ENCODE results near the gene BIN1. TPM values are rescaled to one million over a fixed set of nuclear protein-coding genes. Genes with fewer than 3 reads are reported as not detected.
A peak's percentile ranks its signal among the peaks of the same experiment; 100 is the strongest.

Gene BIN1
- total and polyA plus RNA-seq, 4 experiments from 2014 or later, result 99.4 to 163 (median 122) TPM

DNA sequence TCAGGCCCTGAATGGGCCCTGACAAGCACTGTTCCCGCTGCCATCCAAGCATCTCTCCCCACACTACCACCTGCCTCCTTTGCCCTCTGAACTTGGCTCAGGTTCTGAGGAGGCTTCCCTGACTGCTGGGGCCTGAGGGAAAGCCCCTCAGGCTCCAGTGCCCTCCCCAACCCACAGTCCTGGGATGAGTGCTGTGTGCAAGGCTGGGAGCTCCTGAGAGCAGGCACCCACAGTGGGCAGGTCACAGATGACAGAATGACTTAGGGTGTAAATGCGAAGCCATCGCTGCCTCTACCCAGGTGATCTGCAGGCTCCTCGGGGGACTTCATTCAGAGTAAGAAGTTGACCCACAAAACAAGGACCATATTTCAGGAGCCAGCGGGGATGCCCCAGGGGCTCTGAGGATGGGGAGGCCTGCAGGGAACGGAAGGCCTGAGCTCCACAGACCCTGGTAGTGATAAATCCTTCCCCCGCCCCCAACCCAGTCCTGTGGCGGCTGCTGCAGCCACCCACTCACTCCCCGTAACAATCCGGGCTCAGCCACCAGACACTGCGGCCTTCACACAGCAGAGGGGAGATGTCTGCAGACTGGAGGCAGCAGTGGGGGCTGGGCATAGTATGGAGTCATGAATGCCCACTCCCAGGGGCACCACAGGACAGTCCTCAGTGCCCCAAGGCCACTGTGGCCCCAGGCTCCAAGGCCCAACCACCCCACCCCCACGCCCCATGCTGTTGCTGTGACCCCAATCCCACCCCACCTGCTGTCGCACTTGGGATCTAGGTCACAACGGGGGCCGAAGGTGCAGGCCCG lies 8.9 kb downstream of the BIN1 start:
- Histone ChIP-seq H3K4me1 (ENCODE audit: insufficient read depth, low read length) (no peaks in the 10 kb centered on the region), H3K4me3 (ENCODE audit: low read length in 2 of 2) (no peak overlapping the region), H3K27me3 (ENCODE audit: insufficient read depth, low read length) (no peaks in the 10 kb centered on the region), H3K9me3 (ENCODE audit: control insufficient read depth in 1 of 2, low read length in 2 of 2) (no peaks in the 10 kb centered on the region), H3K27ac (ENCODE audit: low read depth, low read length) (no peak overlapping the region), H3K36me3 (ENCODE audit: insufficient read depth, low read length) (no peaks in the 10 kb centered on the region)
- Mint-ChIP-seq H3K9me3 (no peaks in the 10 kb centered on the region), H3K27me3 (no peaks in the 10 kb centered on the region), H3K36me3 (no peaks in the 10 kb centered on the region), H3K4me1 (no peaks in the 10 kb centered on the region), H3K27ac (peak overlapping the region in 2 of 7 donors; percentile 8 to 47), H3K4me3 (no peak overlapping the region)
- intact Hi-C loops (cut with micrococcal nuclease), result no loop called here
- no peak for DNase-seq
- ChIA-PET CTCF (ENCODE audit: partially characterized antibody) (no interaction called here), POLR2A (ENCODE audit: partially characterized antibody) (no interaction called here)

DNA sequence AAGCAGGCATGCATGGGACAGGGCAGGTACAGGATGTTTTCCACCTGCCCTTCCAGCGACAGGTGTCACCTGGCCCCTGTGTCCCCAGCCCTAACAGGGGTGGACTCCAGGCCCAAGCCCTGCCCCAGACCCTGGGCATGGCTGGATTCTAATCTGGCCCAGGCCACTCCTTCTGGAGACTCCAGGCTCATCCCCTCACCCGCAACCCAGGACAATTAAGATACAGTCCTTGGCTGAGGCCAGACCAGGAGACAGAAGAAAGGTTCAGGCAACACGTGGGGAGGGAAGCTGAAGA lies 9.5 kb downstream of the BIN1 start:
- Histone ChIP-seq H3K36me3 (ENCODE audit: insufficient read depth, low read length) (no peaks in the 10 kb centered on the region), H3K9me3 (ENCODE audit: control insufficient read depth in 1 of 2, low read length in 2 of 2) (no peaks in the 10 kb centered on the region), H3K27me3 (ENCODE audit: insufficient read depth, low read length) (no peaks in the 10 kb centered on the region), H3K4me3 (ENCODE audit: low read length in 2 of 2) (no peak overlapping the region), H3K4me1 (ENCODE audit: insufficient read depth, low read length) (no peaks in the 10 kb centered on the region), H3K27ac (ENCODE audit: low read depth, low read length) (no peak overlapping the region)
- intact Hi-C loops (cut with micrococcal nuclease), result no loop called here
- Mint-ChIP-seq H3K36me3 (no peaks in the 10 kb centered on the region), H3K27ac (no peak overlapping the region), H3K27me3 (no peaks in the 10 kb centered on the region), H3K4me3 (no peak overlapping the region), H3K9me3 (no peaks in the 10 kb centered on the region), H3K4me1 (no peaks in the 10 kb centered on the region)
- CTCF ChIA-PET (ENCODE audit: partially characterized antibody), result interaction anchor here (1.2 kb wide), 1 partner anchor 19 kb away, joined by 3 read pairs; no protein-coding TSS in a partner anchor
- DNase-seq, result no peak
- POLR2A ChIA-PET (ENCODE audit: partially characterized antibody), result no interaction called here

DNA sequence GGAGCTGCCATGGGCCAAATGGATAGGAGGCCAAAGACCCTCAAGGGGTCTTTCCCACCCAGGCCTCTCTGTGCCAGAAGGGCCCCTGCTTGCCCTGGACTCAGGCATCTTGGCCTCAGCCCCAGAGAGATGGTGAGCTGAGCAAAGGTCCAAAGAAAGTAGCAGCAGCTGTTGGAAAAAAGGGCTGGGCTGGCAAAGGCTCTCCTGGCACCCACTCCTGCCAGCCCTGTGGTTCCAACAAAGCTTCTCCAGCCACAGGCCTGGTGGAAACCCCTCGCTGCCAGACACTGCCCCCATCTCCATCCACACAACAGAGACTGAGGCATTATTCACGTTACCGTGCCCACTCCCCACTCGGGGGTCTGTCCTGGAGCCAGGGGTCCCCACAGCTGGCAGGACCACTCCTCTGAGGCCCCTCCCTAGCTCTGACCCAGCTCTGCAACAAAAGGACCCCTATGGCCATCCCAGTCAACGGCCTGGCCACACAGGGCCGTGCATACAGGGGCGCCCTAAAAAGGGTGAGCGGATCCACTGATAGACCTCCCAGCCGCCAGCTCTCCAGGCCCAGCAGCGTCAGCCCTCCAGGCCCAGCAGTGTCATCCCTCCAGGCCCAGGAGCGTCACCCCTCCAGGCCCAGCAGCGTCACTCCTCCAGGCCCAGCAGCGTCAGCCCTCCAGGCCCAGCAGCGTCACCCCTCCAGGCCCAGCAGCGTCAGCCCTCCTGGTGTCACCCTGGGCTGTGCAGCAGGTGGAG lies 10.1 kb downstream of the BIN1 start:
- no peak for DNase-seq
- H3K4me3 ChIP-seq (ENCODE audit: low read length in 2 of 2), result no peak overlapping the region
- no peaks in the 10 kb centered on the region for H3K27me3 Mint-ChIP-seq
- no peaks in the 10 kb centered on the region for H3K27me3 ChIP-seq (ENCODE audit: insufficient read depth, low read length)
- H3K4me3 Mint-ChIP-seq, result no peak overlapping the region
- no peaks in the 10 kb centered on the region for H3K36me3 Mint-ChIP-seq
- no peaks in the 10 kb centered on the region for H3K9me3 ChIP-seq (ENCODE audit: control insufficient read depth in 1 of 2, low read length in 2 of 2)
- H3K4me1 Mint-ChIP-seq, result no peaks in the 10 kb centered on the region
- no peaks in the 10 kb centered on the region for H3K9me3 Mint-ChIP-seq
- no peak overlapping the region for H3K27ac Mint-ChIP-seq
- ChIA-PET CTCF (ENCODE audit: partially characterized antibody) (interaction anchor here (1.0 to 1.2 kb wide), 2 partner anchors 12 to 19 kb away, joined by 3 read pairs; no protein-coding TSS in a partner anchor), POLR2A (ENCODE audit: partially characterized antibody) (interaction anchor here (1.1 kb wide), 1 partner anchor 10 kb away, joined by 5 read pairs; the partner anchor contains the start of gene BIN1)
- H3K27ac ChIP-seq (ENCODE audit: low read depth, low read length), result no peak overlapping the region
- H3K4me1 ChIP-seq (ENCODE audit: insufficient read depth, low read length), result no peaks in the 10 kb centered on the region
- no peaks in the 10 kb centered on the region for H3K36me3 ChIP-seq (ENCODE audit: insufficient read depth, low read length)
- intact Hi-C loops (cut with micrococcal nuclease), result no loop called here

DNA sequence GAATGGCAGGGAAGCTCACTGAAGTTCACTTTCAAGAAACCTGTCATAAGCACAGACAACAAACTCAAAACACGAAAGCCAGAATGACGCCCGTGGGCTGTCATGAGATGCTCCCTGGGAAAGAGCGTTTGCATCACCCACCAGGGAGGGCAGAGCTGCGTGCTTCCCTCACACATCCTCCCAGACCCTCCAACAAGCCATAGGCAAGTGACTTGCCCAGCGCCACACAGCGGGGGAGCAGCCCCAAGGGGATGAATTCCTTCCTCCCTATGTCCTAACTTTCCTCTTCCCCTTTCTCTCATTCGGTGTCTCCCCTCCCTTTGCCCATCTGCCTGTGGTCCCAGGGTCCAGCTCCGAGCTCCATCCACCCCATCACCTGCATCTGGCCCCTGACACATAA lies 10.7 kb downstream of the BIN1 start:
- Mint-ChIP-seq H3K27me3 (no peaks in the 10 kb centered on the region), H3K9me3 (no peaks in the 10 kb centered on the region), H3K36me3 (no peaks in the 10 kb centered on the region), H3K4me1 (no peaks in the 10 kb centered on the region), H3K27ac (peak overlapping the region in 1 of 7 donors; percentile 70), H3K4me3 (no peak overlapping the region)
- ChIA-PET POLR2A (ENCODE audit: partially characterized antibody) (interaction anchor here (1.1 kb wide), 1 partner anchor 11 kb away, joined by 5 read pairs; the partner anchor contains the start of gene BIN1), CTCF (ENCODE audit: partially characterized antibody) (interaction anchor here (0.7 to 1.2 kb wide), 4 partner anchors 12 to 28 kb away, joined by 3 read pairs; no protein-coding TSS in a partner anchor)
- Histone ChIP-seq H3K36me3 (ENCODE audit: insufficient read depth, low read length) (no peaks in the 10 kb centered on the region), H3K9me3 (ENCODE audit: control insufficient read depth in 1 of 2, low read length in 2 of 2) (no peaks in the 10 kb centered on the region), H3K4me1 (ENCODE audit: insufficient read depth, low read length) (no peaks in the 10 kb centered on the region), H3K27me3 (ENCODE audit: insufficient read depth, low read length) (no peaks in the 10 kb centered on the region), H3K27ac (ENCODE audit: low read depth, low read length) (no peak overlapping the region), H3K4me3 (ENCODE audit: low read length in 2 of 2) (no peak overlapping the region)
- no peak for DNase-seq
- intact Hi-C loops (cut with micrococcal nuclease), result no loop called here

DNA sequence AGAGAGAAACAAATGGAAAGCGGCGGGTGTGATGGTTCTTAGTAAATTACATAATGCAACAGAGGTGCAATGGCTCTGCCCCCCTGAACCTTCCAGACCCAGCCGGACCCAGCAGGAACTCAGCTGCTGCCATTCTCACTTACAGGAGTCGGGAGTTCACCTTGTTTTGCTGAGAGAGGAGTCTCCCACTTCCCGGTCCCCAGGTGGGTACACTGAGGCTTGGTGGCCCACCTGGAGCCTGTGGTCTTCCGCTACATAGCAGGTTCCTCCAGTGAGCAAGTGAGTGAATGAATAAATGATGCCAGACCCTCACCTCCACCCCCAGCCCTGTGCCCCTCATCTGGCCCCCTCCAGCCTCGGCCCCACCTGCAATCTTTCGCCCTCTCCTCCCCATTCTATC lies 11.2 kb downstream of the BIN1 start:
- Mint-ChIP-seq H3K9me3 (no peaks in the 10 kb centered on the region), H3K27me3 (peaks cover 0 to under 1% of the 10 kb centered on the region in 2 donors), H3K36me3 (no peaks in the 10 kb centered on the region), H3K4me1 (no peaks in the 10 kb centered on the region), H3K4me3 (no peak overlapping the region), H3K27ac (no peak overlapping the region)
- DNase-seq, result no peak
- Histone ChIP-seq H3K4me1 (ENCODE audit: insufficient read depth, low read length) (no peaks in the 10 kb centered on the region), H3K4me3 (ENCODE audit: low read length in 2 of 2) (no peak overlapping the region), H3K27ac (ENCODE audit: low read depth, low read length) (no peak overlapping the region), H3K27me3 (ENCODE audit: insufficient read depth, low read length) (no peaks in the 10 kb centered on the region), H3K9me3 (ENCODE audit: control insufficient read depth in 1 of 2, low read length in 2 of 2) (no peaks in the 10 kb centered on the region), H3K36me3 (ENCODE audit: insufficient read depth, low read length) (no peaks in the 10 kb centered on the region)
- intact Hi-C loops (cut with micrococcal nuclease), result no loop called here
- POLR2A ChIA-PET (ENCODE audit: partially characterized antibody), result interaction anchor here (1.1 kb wide), 1 partner anchor 11 kb away, joined by 5 read pairs; the partner anchor contains the start of gene BIN1
- CTCF ChIA-PET (ENCODE audit: partially characterized antibody), result interaction anchor here (0.7 to 0.9 kb wide), 2 partner anchors 15 to 28 kb away, joined by 3 read pairs; no protein-coding TSS in a partner anchor

DNA sequence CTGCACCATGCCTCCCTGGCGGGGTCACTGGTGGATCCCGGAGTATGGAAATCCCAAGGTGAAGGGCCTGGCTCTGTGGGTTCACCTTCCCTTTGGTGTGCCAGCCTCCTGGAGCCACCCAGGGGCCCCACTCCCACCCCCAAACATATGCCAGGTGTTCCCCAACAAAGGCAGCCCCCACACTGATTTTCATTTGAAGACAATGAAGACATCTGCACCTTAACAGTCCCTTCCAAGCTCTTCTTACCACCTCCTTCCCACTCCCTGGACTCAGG lies 11.7 kb downstream of the BIN1 start:
- CTCF ChIA-PET (ENCODE audit: partially characterized antibody), result no interaction called here

DNA sequence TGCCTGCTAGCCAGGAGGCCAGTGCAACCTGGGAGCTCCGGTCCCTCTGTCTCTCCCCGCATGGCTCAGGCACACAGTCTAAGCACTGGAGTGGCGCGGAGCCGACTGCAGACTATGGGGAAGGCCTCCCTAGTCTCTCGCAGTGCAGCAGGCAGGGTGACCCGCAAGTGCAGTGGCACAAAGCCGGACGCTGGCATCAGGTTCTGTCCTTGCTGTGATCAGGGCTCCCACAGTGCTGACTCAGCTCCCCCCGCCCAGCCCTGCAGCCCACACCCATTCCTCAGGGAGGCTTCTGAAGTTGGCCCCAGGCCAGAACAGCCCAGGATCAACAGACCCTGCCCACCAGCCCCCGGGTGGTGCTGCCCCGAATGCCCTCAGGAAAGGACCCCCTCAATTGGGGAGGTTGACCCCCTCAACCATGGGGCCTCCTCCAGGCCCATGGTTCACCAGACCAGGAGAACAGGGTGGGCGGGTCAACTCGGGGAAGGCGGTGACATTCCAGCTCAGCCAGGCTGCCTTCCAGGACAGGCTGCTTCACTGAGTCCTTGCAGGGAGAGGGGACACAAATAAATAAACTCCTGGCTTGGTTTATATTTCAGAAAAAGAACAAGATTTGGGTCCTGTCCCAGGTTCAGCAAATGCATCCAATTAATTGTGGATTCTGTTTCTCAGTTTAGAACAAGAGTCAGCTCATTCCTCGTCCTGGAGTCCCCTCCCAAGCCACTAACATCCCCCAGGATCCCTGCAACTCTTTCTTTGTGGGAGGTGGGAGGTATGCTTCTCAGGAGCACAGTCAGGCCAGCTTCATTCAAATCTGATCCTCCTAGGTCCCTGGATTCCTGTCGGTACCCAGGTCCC lies 12.2 kb downstream of the BIN1 start:
- H3K9me3 Mint-ChIP-seq, result no peaks in the 10 kb centered on the region
- no peak overlapping the region for H3K4me3 ChIP-seq (ENCODE audit: low read length in 2 of 2)
- no peaks in the 10 kb centered on the region for H3K9me3 ChIP-seq (ENCODE audit: control insufficient read depth in 1 of 2, low read length in 2 of 2)
- peaks cover 0 to 2% of the 10 kb centered on the region in 2 donors for H3K27me3 Mint-ChIP-seq
- no peaks in the 10 kb centered on the region for H3K36me3 Mint-ChIP-seq
- CTCF ChIA-PET (ENCODE audit: partially characterized antibody), result no interaction called here
- no peaks in the 10 kb centered on the region for H3K36me3 ChIP-seq (ENCODE audit: insufficient read depth, low read length)
- no peak for DNase-seq
- no peaks in the 10 kb centered on the region for H3K4me1 Mint-ChIP-seq
- no peak overlapping the region for H3K27ac Mint-ChIP-seq
- intact Hi-C loops (cut with micrococcal nuclease), result no loop called here
- H3K4me3 Mint-ChIP-seq, result no peak overlapping the region
- no peaks in the 10 kb centered on the region for H3K27me3 ChIP-seq (ENCODE audit: insufficient read depth, low read length)
- no peaks in the 10 kb centered on the region for H3K4me1 ChIP-seq (ENCODE audit: insufficient read depth, low read length)
- POLR2A ChIA-PET (ENCODE audit: partially characterized antibody), result interaction anchor here (0.7 kb wide), 1 partner anchor 14 kb away, joined by 3 read pairs; no protein-coding TSS in a partner anchor
- H3K27ac ChIP-seq (ENCODE audit: low read depth, low read length), result no peak overlapping the region

More for the DNA sequence above, 11.7 kb downstream of the BIN1 start:
- no peaks in the 10 kb centered on the region for H3K27me3 ChIP-seq (ENCODE audit: insufficient read depth, low read length)
- H3K4me3 Mint-ChIP-seq, result no peak overlapping the region
- POLR2A ChIA-PET (ENCODE audit: partially characterized antibody), result interaction anchor here (0.7 kb wide), 1 partner anchor 14 kb away, joined by 3 read pairs; no protein-coding TSS in a partner anchor
- no peaks in the 10 kb centered on the region for H3K4me1 ChIP-seq (ENCODE audit: insufficient read depth, low read length)
- H3K9me3 ChIP-seq (ENCODE audit: control insufficient read depth in 1 of 2, low read length in 2 of 2), result no peaks in the 10 kb centered on the region
- no peaks in the 10 kb centered on the region for H3K36me3 ChIP-seq (ENCODE audit: insufficient read depth, low read length)
- no peaks in the 10 kb centered on the region for H3K4me1 Mint-ChIP-seq
- no peak for DNase-seq
- no peaks in the 10 kb centered on the region for H3K9me3 Mint-ChIP-seq
- H3K27ac ChIP-seq (ENCODE audit: low read depth, low read length), result no peak overlapping the region
- no peaks in the 10 kb centered on the region for H3K36me3 Mint-ChIP-seq
- peaks cover 0 to 2% of the 10 kb centered on the region in 2 donors for H3K27me3 Mint-ChIP-seq
- no peak overlapping the region for H3K27ac Mint-ChIP-seq
- intact Hi-C loops (cut with micrococcal nuclease), result no loop called here
- H3K4me3 ChIP-seq (ENCODE audit: low read length in 2 of 2), result no peak overlapping the region
